Tibial artery (tissue), 4 donors: ENCODE results near the gene TMEM45B.
"Not testable (repeated sequence)": the region's sequence is repeated elsewhere in the genome, so short reads cannot be mapped to it uniquely, and the experiment has no call there.

Experiments
- DNase-seq, 2 donors: peaks; one replicate each; pipeline ENCODE4 v3.0.0-alpha.2; 2019
- H3K27ac ChIP-seq, 2 donors: fragments of 200-600 bp; sonication (generic) in 1 of 2; 1 replicate in 1 of 2; 2 replicates in 1 of 2; pipeline ENCODE4 v1.5.1; 2018 to 2019; ENCODE audit warnings: mild to moderate bottlenecking in 1 of 2
- H3K27me3 ChIP-seq, 2 donors: fragments of 200-600 bp; sonication (generic) in 1 of 2; one replicate each; pipeline versions ENCODE4 v1.5.1 to v1.6.0; 2016 to 2019
- H3K36me3 ChIP-seq, 3 donors: fragments of 200-600 bp; sonication (generic) in 2 of 3; one replicate each; pipeline ENCODE4 v1.5.1; 2016 to 2019; ENCODE audit warnings: mild to moderate bottlenecking in 2 of 3
- H3K4me1 ChIP-seq, 4 donors: fragments of 200-600 bp; sonication (generic) in 2 of 4; 1 replicate in 3 of 4; 2 replicates in 1 of 4; pipeline ENCODE4 v1.5.1; 2016 to 2019
- H3K4me3 ChIP-seq, 2 donors: fragments of 200-600 bp; sonication (generic) in 1 of 2; 1 replicate in 1 of 2; 2 replicates in 1 of 2; pipeline ENCODE4 v1.5.1; 2018 to 2019; ENCODE audit warnings: mild to moderate bottlenecking in 2 of 2
- H3K9me3 ChIP-seq, 3 donors: fragments of 200-600 bp; sonication (generic) in 1 of 3; one replicate each; pipeline ENCODE4 v1.5.1; 2016 to 2019
- intact Hi-C: fragments of 100-400 bp; cut with DNase I; formaldehyde crosslinking; loops from one replicate; pipeline ENCODE4 v1.15.0; 2023; ENCODE audit warnings: low total_unique reads
- TF ChIP-seq, protein P1 (sequence below), 2 experiments: fragments of 200-600 bp in 1 of 2; fragments of 450-650 bp in 1 of 2; IDR thresholded peaks; one replicate each; pipeline ENCODE4 v1.5.1; 2017 to 2019; ENCODE audit warnings: antibody characterized with exemption in 2 of 2, mild to moderate bottlenecking in 1 of 2, moderate library complexity in 1 of 2

TMEM45B gene

DNA sequence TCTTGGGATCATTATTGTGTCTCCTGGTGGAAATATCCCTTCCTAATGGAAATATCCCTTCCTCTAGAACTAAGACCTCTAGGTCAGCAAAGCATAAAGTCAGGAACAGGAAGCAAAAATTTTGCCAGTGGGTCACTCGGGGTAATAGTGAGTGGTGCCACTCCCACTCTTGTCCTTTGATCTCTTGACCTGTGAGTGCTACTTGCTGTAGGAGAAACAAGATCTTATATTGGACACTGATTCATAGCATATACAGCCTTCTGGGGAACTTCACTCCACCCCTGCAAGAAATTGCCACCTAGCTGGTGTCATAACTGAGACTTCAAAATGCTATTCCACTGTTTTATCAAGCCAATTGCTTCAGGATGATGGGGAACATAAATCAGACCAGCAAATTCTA, 44.7 kb upstream of the TMEM45B start:
- no peak overlapping the region for H3K27ac ChIP-seq
- peaks cover 0 to 16% (median 0%) of the 10 kb centered on the region in 3 donors for H3K9me3 ChIP-seq
- H3K4me3 ChIP-seq = no peak overlapping the region
- no peaks in the 10 kb centered on the region for H3K36me3 ChIP-seq
- intact Hi-C loops = no loop called here
- DNase-seq = no peak
- TF ChIP-seq, protein P1, sequence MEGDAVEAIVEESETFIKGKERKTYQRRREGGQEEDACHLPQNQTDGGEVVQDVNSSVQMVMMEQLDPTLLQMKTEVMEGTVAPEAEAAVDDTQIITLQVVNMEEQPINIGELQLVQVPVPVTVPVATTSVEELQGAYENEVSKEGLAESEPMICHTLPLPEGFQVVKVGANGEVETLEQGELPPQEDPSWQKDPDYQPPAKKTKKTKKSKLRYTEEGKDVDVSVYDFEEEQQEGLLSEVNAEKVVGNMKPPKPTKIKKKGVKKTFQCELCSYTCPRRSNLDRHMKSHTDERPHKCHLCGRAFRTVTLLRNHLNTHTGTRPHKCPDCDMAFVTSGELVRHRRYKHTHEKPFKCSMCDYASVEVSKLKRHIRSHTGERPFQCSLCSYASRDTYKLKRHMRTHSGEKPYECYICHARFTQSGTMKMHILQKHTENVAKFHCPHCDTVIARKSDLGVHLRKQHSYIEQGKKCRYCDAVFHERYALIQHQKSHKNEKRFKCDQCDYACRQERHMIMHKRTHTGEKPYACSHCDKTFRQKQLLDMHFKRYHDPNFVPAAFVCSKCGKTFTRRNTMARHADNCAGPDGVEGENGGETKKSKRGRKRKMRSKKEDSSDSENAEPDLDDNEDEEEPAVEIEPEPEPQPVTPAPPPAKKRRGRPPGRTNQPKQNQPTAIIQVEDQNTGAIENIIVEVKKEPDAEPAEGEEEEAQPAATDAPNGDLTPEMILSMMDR (IDR thresholded peaks at IDR 0.05) = no peak
- no peaks in the 10 kb centered on the region for H3K4me1 ChIP-seq
- no peaks in the 10 kb centered on the region for H3K27me3 ChIP-seq

GRCh38 chr11:129771456-129771855, 44.2 kb upstream of the TMEM45B start:
- H3K9me3 ChIP-seq = peaks cover 0 to 16% (median 0%) of the 10 kb centered on the region in 3 donors
- H3K4me3 ChIP-seq, intact Hi-C loops, H3K4me1 ChIP-seq, H3K27ac ChIP-seq, H3K36me3 ChIP-seq, H3K27me3 ChIP-seq, DNase-seq: not testable (repeated sequence)

DNA sequence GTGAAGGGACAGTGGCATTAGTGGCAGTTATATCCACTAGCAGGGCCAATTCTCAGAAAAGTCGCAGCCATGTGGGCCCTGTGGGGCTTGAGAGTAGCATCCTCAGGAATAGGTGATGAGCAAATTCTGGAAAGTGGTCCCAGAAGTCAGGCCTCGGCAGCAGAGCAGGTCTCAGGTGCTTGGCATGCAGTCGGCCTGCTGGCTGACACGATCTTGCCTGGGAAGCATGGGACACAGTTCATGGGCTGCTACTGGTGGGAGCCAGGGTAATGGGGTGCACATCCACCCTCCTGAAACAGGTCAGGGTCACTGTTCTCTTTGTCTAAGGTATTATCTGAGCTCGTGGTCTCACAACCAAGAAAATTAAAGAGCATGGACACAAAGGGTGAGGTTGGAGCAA, 36.8 kb upstream of the TMEM45B start:
- no peaks in the 10 kb centered on the region for H3K9me3 ChIP-seq
- intact Hi-C loops = no loop called here
- no peak for DNase-seq
- TF ChIP-seq, protein P1 (IDR thresholded peaks at IDR 0.05) = no peak
- H3K27me3 ChIP-seq = no peaks in the 10 kb centered on the region
- H3K36me3 ChIP-seq = no peaks in the 10 kb centered on the region
- no peaks in the 10 kb centered on the region for H3K4me1 ChIP-seq
- H3K4me3 ChIP-seq = no peak overlapping the region
- H3K27ac ChIP-seq = no peak overlapping the region

DNA sequence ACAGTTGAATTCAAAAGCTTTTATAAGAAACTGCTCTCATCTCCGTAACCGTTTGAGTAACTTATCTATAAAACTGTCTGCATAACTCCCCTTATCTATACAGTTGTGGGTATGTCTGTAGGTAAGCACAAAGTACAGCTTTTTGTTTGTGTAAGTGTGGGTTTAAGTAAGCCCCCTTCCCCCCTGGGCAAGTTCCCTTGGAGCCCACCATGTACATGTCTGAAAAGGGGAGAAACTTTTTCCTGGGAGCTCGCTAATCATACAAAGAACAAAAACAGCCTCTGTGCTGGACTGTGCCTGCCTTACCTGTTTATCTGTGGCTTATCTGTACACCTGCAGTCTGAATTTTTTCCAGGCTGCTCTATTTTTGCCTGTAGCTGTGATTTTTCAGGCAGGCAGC, 36.3 kb upstream of the TMEM45B start:
- H3K9me3 ChIP-seq = no peaks in the 10 kb centered on the region
- H3K4me1 ChIP-seq = no peaks in the 10 kb centered on the region
- H3K4me3 ChIP-seq = no peak overlapping the region
- no peak for DNase-seq
- no peak overlapping the region for H3K27ac ChIP-seq
- no peaks in the 10 kb centered on the region for H3K36me3 ChIP-seq
- no peaks in the 10 kb centered on the region for H3K27me3 ChIP-seq
- intact Hi-C loops = no loop called here
- TF ChIP-seq, protein P1 (IDR thresholded peaks at IDR 0.05) = no peak

DNA sequence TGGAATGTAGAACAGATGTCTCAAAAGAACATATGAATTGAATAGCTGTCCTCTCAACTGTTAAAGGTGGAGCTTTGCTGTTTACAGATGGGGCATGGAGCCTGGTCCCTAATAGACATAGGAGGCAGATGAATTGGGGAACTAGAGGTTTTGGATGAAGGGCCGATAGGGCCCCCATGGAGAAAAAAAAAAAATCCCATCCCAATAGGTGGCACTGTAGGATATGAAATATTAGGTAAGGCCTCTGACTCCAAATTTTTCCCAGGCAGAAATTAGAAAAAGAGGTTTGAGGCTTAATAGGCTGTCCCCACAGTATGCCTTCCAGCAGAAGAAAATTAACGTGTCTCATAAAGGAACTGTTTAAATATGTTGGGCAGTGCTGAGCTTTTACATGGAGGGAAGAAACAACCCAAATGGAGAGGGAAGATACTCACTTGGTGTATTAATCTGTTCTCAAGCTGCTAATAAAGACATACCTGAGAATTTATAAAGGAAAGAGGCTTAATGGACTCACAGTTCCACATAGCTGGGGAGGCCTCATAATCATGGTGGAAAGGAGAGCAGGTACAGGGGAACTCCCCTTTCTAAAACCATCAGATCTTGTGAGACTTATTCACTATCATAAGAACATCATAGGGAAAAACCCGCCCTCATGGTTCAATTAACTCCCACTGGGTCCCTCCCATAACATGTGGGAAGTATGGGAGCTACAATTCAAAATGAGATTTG, 30.1 kb upstream of the TMEM45B start:
- no peaks in the 10 kb centered on the region for H3K4me1 ChIP-seq
- H3K27me3 ChIP-seq = no peaks in the 10 kb centered on the region
- intact Hi-C loops = no loop called here
- no peak for DNase-seq
- H3K27ac ChIP-seq = no peak overlapping the region
- no peaks in the 10 kb centered on the region for H3K36me3 ChIP-seq
- TF ChIP-seq, protein P1 (IDR thresholded peaks at IDR 0.05) = no peak
- no peaks in the 10 kb centered on the region for H3K9me3 ChIP-seq
- H3K4me3 ChIP-seq = no peak overlapping the region

DNA sequence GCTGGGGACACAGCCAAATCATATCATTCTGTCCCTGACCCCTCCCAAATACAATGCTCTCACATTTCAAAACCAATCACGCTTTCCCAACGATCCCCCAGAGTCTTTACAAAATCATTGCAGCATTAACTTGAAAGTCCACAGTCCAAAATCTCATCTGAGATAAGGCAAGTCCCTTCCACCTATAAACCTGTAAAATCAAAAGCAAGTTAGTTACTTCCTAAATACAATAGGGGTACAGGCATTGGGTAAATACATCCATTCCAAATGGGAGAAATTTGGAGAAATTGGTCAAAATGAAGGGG, 29.6 kb upstream of the TMEM45B start:
- H3K4me3 ChIP-seq, H3K4me1 ChIP-seq, H3K36me3 ChIP-seq, DNase-seq, H3K27me3 ChIP-seq, H3K27ac ChIP-seq, H3K9me3 ChIP-seq, intact Hi-C loops: not testable (repeated sequence)
